Dedifferentiated amniotic fluid mesenchymal stem cell (primary cell): Measurements from ENCODE around the gene PRODH2.
"Not testable (repeated sequence)": the region's sequence is repeated elsewhere in the genome, so short reads cannot be mapped to it uniquely, and the experiment has no call there.

Source experiments
- DNase-seq: peaks from one replicate; pipeline ENCODE4 v3.0.0-alpha.2; 2016; ENCODE audit errors: extremely low spot score

Gene PRODH2

DNA sequence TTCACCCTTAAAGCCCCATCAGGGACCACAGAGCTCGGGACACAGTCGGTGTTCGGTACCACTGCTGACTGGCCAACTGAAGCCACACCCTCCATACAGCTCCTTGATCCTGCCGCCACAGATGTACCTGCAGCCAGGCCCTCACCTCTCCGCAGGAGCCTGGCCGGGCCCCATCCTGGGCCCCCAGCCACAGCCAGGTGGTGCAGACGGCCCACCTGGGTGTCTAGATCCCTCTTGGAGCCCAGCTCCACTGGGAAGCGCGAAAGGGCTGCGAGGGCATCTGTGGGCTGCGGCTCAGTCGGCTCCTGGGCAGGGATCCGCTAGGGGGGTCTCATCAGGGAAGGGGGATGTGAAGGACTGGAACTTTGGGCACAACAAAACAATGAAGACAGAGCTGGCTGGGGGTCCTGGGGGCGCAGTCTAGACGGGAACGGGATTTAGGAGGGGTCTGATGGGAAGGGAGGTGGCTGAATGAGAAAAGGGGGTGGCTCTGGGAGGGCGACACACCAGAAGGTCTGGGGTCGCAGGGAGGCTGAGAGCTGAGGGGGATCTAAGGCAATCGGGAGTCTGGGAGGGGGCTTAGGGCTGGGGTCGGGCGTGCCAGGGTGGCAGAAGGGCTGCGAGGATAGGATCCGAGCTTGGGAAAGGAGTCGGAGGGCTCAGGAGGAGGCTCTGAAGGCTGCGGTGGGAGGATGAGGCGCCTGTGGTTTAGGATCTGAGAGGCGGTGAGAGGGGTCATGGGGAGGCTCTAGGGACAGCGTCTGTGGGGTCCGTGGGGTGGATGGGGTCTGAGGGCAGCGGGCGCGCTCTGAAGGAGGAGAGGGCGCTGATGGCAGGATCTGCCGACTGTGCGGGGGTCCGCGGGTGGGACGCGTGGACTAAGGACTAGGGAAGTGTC, 15.8 kb downstream of the PRODH2 start:
- DNase-seq = no peak

DNA sequence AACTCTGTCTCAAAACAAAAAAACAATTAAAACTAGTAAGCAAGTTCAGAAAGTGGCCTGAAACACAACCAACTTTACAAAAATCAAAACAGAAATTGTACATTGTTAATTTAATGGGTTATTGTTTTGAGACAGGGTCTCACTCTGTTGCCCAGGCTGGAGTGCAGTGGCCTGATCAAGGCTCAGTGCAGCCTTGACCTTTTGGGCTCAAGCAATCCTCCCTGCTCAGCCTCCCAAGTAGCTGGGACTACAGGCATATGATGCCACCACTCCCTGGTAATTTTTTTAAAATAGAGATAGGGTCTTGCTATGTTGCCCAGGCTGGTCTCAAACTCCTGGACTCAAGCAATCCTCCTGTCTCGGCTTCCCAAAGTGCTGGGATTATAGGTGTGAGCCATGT, 17.1 kb downstream of the PRODH2 start:
- DNase-seq = not testable (repeated sequence)

DNA sequence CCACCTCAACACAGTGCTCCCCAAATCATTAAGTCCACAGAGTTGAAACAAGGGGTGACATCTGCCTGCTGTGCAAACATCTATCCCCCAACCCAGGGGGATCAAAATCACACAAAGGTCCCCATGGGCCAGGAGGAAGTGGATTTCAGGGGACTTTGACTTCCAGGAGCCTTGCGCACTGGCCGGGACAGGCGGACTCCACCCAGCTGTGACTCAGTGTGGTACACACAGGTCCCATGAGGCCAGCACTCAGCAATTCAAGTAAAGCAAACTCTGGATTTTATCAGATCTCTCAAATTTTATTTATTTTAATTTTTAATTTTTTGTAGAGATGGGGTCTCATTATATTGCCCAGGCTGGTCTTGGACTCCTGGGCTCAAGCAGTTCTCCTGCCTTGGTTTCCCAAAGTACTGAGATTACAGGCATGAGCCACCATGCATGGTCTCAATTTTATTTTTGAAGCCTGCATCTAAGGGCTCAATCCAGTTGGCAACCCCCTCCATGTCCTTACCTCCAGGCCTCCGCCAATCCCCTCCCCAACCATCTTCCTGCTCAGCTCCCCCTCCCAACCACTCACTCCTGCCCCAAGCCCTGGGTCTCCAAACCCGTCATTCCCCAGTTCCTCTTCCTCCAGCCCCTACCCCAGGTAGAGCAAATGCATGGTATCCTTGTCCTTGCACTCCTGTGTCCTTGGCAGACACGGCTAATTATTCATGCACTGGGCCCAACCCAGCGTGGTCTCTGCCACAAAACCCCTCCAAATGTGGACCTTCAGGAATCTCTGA, 19.1 kb downstream of the PRODH2 start:
- no peak for DNase-seq

DNA sequence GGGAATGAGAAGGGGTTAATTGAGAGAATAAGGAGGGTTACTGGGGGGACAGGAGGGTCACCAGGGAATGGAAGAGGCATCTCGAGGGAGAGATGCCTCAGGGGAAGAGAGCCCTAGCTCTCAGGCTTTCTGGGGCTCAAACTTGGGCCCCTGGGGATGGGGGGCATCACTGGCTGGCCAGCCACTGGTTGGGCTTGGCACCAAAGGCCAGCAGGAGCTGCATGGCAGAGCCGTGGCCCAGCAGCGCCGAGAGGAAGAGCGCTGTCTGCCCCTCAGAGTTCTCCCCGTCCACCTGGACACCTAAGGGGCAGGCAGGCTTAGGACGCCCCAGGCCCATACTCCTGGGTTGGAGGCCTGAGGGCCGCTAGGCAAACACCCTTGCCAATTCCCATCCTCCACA, 19.8 kb downstream of the PRODH2 start:
- no peak for DNase-seq

- DNase-seq = no peak
These were observed 20.3 kb downstream of the PRODH2 start for GRCh38 chr19:35792312-35792711.

DNA sequence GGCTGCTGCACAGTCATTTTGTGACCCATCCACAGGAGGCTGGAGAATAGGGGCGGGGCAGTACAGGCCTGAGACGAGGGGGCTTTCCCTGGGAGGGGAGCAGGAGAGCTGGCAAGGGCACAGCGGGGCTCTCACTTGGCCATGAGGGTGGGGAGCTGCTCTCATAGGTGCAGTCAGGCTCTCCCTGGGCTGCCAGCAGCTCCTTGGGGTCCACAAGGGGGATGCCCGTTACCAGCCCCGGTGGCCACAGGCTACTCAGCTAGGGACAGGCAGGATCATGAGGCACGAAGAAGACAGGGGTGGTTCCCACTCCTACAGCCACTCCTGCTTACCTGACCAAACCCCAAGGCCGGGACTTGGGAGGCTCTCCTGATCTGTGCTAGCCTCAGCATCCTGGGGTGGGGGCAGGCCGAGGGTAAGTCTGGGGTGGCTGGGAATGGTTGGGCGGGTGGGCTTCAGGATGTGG, 20.8 kb downstream of the PRODH2 start:
- DNase-seq = no peak

- no peak for DNase-seq
These were observed 21.4 kb downstream of the PRODH2 start for GRCh38 chr19:35790981-35791813.

- no peak for DNase-seq
These were observed 22.4 kb downstream of the PRODH2 start for GRCh38 chr19:35789978-35790944.

GRCh38 chr19:35789195-35789977, 23.3 kb downstream of the PRODH2 start:
- no peak for DNase-seq

DNA sequence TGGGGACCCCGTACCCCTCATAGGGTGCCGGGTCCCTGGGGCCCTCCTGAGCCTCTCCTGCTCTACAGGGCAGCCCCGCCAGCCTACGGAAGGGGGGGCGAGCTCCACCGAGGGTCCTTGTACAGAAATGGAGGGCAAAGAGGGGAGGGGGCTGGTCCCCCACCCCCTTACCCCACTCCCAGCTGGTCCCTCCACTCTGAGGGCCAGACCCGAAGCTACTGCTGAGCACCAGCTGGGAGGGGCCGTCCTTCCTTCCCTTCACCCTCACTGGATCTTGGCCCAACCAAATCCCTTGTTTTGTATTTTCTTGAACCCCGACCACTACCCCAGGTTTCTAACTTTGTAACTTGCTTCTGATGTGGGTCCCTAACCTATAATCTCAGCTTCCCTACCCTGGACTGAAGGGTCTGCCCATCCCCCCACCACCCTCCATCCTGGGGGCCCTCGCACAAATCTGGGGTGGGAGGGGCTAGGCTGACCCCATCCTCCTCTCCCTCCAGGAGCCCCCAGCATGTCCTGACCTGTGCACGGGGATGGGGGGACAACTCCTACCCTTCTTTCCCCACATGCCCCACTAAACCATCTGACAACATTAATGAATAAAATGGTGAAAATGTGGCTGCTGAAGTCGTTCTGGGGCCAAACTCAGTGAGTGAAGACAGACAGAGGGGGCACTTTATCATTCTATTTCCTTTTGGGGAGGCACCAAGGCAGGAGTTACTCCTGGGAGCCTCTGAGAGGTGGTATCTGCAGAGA, 24.3 kb downstream of the PRODH2 start:
- no peak for DNase-seq

- no peak for DNase-seq
These were observed 25.3 kb downstream of the PRODH2 start for GRCh38 chr19:35787227-35787799.

DNA sequence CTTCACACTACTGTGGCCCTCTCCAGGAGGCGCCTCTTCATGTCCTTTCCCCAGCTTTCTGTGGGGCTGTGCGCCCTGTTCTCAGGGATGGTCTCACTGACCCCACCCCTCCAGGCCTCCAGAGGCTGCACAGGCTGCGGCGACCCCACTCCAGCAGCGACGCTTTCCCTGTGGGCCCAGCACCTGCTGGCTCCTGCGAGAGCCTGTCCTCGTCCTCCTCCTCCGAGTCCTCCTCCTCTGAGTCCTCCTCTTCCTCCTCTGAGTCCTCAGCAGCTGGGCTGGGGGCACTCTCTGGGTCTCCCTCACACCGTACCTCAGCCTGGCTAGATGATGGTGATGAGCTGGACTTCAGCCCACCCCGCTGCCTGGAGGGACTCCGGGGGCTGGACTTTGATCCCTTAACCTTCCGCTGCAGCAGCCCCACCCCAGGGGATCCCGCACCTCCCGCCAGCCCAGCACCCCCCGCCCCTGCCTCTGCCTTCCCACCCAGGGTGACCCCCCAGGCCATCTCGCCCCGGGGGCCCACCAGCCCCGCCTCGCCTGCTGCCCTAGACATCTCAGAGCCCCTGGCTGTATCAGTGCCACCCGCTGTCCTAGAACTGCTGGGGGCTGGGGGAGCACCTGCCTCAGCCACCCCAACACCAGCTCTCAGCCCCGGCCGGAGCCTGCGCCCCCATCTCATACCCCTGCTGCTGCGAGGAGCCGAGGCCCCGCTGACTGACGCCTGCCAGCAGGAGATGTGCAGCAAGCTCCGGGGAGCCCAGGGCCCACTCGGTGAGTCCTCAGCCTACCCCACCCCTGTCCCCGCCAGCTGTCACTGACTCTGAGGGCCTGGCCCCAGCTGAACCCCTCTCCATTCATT, 26.1 kb downstream of the PRODH2 start:
- DNase-seq = no peak

DNA sequence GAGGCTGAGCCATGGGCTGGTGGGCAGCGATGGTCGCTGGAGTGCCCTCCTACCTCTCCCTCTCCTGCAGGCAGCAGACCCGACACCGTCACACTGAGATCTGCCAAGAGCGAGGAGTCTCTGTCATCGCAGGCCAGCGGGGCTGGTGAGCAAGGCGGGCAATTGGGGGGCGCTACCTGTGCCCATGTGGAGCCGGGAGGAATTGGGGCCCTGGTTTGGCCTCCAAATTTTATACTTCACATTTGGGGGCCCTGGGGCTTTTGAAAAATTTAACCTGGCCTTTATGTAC, 27.4 kb downstream of the PRODH2 start:
- DNase-seq = no peak

DNA sequence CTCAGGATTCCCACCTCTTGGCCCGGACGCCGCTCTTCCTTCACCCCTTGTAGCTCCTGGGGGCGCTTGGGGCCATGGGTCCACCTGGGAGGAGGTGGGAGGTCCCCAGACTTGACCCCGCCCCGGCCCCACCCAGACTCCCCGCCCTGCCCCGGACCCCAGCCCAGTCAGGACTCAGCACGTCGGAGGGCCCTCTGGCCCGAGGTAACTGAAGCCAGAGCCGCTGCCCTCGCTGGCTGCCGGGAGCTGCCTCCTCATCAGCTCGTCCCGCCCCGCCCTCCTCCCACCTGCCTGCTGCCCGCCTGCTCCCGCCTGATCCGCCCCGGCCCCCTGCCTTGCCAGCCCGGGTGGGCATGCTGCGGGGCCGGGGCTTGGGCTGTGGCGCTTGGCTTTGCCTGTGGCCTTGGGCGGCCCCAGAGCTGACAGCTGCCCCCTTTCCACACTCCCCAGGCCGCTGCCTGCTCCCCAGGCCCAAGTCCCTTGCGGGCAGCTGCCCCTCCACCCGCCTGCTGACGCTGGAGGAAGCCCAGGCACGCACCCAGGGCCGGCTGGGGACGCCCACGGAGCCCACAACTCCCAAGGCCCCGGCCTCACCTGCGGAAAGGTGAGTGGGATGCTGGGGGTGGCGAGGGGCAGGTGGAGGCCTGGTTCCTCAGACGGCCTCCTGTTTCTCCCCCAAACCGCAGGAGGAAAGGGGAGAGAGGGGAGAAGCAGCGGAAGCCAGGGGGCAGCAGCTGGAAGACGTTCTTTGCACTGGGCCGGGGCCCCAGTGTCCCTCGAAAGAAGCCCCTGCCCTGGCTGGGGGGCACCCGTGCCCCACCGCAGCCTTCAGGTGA, 27.9 kb downstream of the PRODH2 start:
- no peak for DNase-seq

- no peak for DNase-seq
These were observed 28.9 kb downstream of the PRODH2 start for GRCh38 chr19:35783469-35784434.

GRCh38 chr19:35782589-35782988, 30.1 kb downstream of the PRODH2 start:
- DNase-seq = no peak
